Small intestine (tissue), 7 donors: Measurements from ENCODE around the gene PLK1. TPM values are rescaled to one million over a fixed set of nuclear protein-coding genes. Genes with fewer than 3 reads are reported as not detected.
A peak's percentile ranks its signal among the peaks of the same experiment; 100 is the strongest.

Experiments used
- DNase-seq, 2 donors: peaks; one replicate each; pipeline versions ENCODE4 v3.0.0 to v3.0.0-alpha.2; 2013
- FAIRE-seq: peaks from 2 replicates; lab custom pipeline; 2012; peaks lifted over from hg19 to GRCh38; lab: Jason Lieb, UNC
- H3K27ac ChIP-seq, 3 donors: one replicate each; pipeline ENCODE4 v1.5.1; 2013; ENCODE audit warnings: low read length in 2 of 3, mild to moderate bottlenecking in 2 of 3, control low read depth in 1 of 3, inconsistent platforms in 1 of 3, low read depth in 1 of 3, moderate library complexity in 1 of 3
- H3K27me3 ChIP-seq, 3 donors: one replicate each; pipeline ENCODE4 v1.6.1; 2013; ENCODE audit warnings: low read length in 3 of 3, inconsistent platforms in 1 of 3; ENCODE audit not compliant: control insufficient read depth in 3 of 3, insufficient read depth in 3 of 3
- H3K36me3 ChIP-seq, 3 donors: one replicate each; pipeline ENCODE4 v1.6.1; 2013; ENCODE audit warnings: low read length in 3 of 3, inconsistent platforms in 1 of 3, low read depth in 1 of 3, mild to moderate bottlenecking in 1 of 3, moderate library complexity in 1 of 3; ENCODE audit not compliant: control insufficient read depth in 3 of 3, insufficient read depth in 2 of 3
- H3K4me1 ChIP-seq, 3 donors: one replicate each; pipeline ENCODE4 v1.6.1; 2013; ENCODE audit warnings: low read length in 2 of 3, inconsistent platforms in 1 of 3, low read depth in 1 of 3, mild to moderate bottlenecking in 1 of 3, moderate library complexity in 1 of 3; ENCODE audit not compliant: control insufficient read depth in 3 of 3, insufficient read depth in 2 of 3
- H3K4me3 ChIP-seq, 3 donors: one replicate each; pipeline ENCODE4 v1.5.1; 2013; ENCODE audit warnings: low read length in 3 of 3, control low read depth in 1 of 3, inconsistent platforms in 1 of 3, low read depth in 1 of 3, mild to moderate bottlenecking in 1 of 3, moderate library complexity in 1 of 3
- H3K9me3 ChIP-seq, 2 donors: one replicate each; pipeline ENCODE4 v1.6.1; 2013; ENCODE audit warnings: low read depth in 1 of 2, low read length in 1 of 2; ENCODE audit not compliant: control insufficient read depth in 2 of 2, insufficient read depth in 1 of 2
- WGBS, 3 donors: extraction: QIAGEN DNeasy Blood & Tissue Kit; methylation state at CpG; one replicate each; pipeline ENCODE4 v1.1.7; 2013; 5-methylcytosine and 5-hydroxymethylcytosine counted together
- polyA plus RNA-seq, 4 donors: library from polyadenylated mRNA; stranded (reverse) in 3 of 4; unstranded in 1 of 4; fragments of 200-250 nt in 3 of 4; fragments of 120-200 nt in 1 of 4; gene quantifications; one replicate each; pipeline versions ENCODE4 v1.2.1 to v1.2.3, GENCODE V29; 2013
- donor health status: healthy with polysubstance abuse.
- donor health status: control.
- donor health status: control.
- donor health status: Bipolar disorder and iron deficiency.
- donor health status: healthy.

The PLK1 gene
- polyA plus RNA-seq, 4 donors = 1.9 to 48.2 (median 9.8) TPM

DNA sequence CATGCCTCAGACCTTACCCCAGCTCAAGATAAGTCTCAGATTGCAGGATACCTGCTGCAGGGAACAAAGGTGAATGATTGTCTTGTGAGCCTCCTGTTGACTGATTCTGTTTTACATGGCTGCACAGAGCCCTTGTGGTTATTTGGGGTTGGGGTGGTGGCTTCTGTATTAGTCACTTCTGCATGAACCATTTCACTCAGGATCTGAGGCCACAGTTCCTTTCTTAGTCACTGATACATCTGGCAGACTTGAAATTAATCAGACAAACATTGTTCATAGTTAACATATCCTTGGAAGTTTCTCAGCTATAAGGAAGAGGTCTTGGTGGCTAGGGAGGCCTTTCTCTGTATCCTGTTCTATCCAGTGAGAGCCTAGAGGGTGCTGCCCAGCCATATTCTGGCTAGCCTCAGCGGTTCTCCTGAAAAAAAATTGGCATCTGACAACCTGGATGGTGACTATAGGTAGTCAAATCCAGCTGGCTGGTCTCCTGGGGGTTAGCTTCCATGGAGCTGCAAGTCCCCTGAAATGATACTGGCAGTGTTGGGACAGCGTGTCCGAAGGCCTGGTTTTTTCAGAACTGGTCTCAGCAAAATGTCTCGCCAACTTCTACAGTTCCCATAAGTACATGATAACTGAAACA is 8.4 kb upstream of the PLK1 start:
- Histone ChIP-seq H3K4me1 (peaks cover 0 to 6% (median 0%) of the 10 kb centered on the region in 3 donors), H3K36me3 (peaks cover 17 to 29% (median 18%) of the 10 kb centered on the region in 3 donors), H3K4me3 (no peak overlapping the region), H3K9me3 (no peaks in the 10 kb centered on the region), H3K27ac (no peak overlapping the region), H3K27me3 (no peaks in the 10 kb centered on the region)
- DNase-seq (peak in 1 of 2 donors; percentile 16), FAIRE-seq (no peak)
- 88 to 93% (median 89%) methylated on average over 4 of the region's 4 CpGs for WGBS, 3 donors

DNA sequence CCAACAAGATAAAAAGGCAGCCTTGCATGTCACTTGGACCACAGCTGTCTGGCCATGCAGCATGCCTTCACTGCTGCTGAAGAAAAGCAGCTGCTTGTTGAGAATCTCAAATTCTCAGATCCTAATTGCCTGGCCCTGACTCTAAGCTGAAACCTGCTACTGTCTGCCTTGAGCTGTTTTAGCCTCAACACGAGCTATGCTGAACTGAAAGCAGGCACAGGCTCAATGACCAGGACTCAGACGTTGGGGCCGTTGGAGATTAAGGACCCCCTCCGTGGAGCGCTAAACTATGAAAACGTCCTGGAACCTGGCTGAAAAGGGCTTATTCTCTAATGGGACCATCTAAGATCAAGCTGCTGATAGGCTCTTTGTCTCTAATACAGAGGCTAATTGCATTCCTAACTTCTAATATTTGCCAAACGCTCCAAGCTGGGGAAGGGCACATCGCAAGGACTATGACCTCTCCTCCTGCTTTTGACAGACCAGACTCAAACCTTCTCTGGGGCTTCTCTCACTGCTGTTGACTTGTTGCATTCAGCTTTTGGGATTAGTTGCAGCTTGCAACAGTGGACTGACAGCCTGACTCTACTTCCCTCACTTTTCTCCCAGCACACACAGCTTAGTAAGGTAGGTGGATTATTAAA is 4.6 kb upstream of the PLK1 start:
- Histone ChIP-seq H3K4me3 (no peak overlapping the region), H3K27ac (no peak overlapping the region), H3K4me1 (peaks cover 0 to 18% (median 3%) of the 10 kb centered on the region in 3 donors), H3K9me3 (no peaks in the 10 kb centered on the region), H3K27me3 (no peaks in the 10 kb centered on the region), H3K36me3 (peaks cover 3 to 20% (median 5%) of the 10 kb centered on the region in 3 donors)
- FAIRE-seq (no peak), DNase-seq (no peak)
- 58 to 72% (median 67%) methylated on average over 8 of the region's 8 CpGs for WGBS, 3 donors

GRCh38 chr16:23676924-23677480 is 1.7 kb upstream of the PLK1 start:
- peak; percentile 85 to 88 for DNase-seq
- FAIRE-seq = no peak
- Histone ChIP-seq H3K36me3 (peaks cover 0 to 30% (median 3%) of the 10 kb centered on the region in 3 donors), H3K27me3 (no peaks in the 10 kb centered on the region), H3K9me3 (no peaks in the 10 kb centered on the region), H3K27ac (peak overlapping the region in 1 of 3 donors; percentile 32), H3K4me3 (no peak overlapping the region), H3K4me1 (peaks cover 0 to 12% (median 7%) of the 10 kb centered on the region in 3 donors)
- WGBS, 3 donors = 22 to 73% (median 41%) methylated on average over 2 of the region's 2 CpGs

DNA sequence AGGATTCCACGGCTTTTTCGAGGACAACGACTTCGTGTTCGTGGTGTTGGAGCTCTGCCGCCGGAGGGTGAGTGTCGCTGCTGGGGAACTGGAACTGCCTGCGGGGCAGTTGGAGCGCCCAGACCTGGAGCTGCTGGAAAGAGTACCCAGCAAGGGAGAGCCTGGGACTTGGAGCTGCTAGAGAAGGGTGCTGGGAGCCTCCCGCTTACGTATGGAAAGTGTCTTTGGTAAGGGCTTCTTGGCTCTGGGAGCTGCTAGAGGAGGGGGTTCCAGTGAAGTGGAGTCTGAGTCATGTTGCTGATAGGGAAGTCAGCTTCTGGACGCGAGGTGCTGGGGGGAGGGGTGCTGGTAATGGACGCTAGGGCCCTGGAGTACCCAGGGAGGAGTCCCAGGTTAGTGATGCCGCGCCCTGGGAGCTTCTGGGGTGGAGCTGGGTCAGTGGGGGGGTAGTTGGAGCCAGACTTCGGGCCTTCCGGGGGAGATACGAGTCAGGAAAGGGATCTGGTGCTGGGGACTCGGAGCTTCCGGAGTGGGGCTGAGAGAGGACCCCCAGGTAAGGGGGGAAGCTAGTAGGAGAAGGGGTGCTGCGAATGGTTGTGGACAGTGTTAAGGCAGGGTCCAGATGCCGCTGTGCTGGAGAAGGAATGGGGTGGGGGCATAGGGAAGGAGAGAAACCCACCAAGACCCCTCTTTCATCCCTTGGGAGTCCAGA is 741 bp downstream of the PLK1 start:
- H3K27me3 ChIP-seq = no peaks in the 10 kb centered on the region
- DNase-seq (peak; percentile 66), FAIRE-seq (no peak)
- H3K9me3 ChIP-seq = no peaks in the 10 kb centered on the region
- H3K4me3 ChIP-seq = peak overlapping the region; percentile 41 to 61 (median 56)
- peaks cover 0 to 12% (median 7%) of the 10 kb centered on the region in 3 donors for H3K4me1 ChIP-seq
- WGBS, 3 donors = 9 to 11% (median 10%) methylated on average over 24 of the region's 24 CpGs
- H3K27ac ChIP-seq = no peak overlapping the region
- peaks cover 0 to 40% (median 5%) of the 10 kb centered on the region in 3 donors for H3K36me3 ChIP-seq

GRCh38 chr16:23679986-23680336 is 1.3 kb downstream of the PLK1 start:
- H3K9me3 ChIP-seq = no peaks in the 10 kb centered on the region
- no peak overlapping the region for H3K27ac ChIP-seq
- WGBS, 3 donors = 36 to 51% (median 42%) methylated on average over 5 to 6 of the region's 6 CpGs
- peaks cover 0 to 12% (median 7%) of the 10 kb centered on the region in 3 donors for H3K4me1 ChIP-seq
- H3K36me3 ChIP-seq = peaks cover 0 to 40% (median 5%) of the 10 kb centered on the region in 3 donors
- DNase-seq (no peak), FAIRE-seq (no peak)
- no peaks in the 10 kb centered on the region for H3K27me3 ChIP-seq
- H3K4me3 ChIP-seq = peak overlapping the region in 1 of 3 donors; percentile 56

DNA sequence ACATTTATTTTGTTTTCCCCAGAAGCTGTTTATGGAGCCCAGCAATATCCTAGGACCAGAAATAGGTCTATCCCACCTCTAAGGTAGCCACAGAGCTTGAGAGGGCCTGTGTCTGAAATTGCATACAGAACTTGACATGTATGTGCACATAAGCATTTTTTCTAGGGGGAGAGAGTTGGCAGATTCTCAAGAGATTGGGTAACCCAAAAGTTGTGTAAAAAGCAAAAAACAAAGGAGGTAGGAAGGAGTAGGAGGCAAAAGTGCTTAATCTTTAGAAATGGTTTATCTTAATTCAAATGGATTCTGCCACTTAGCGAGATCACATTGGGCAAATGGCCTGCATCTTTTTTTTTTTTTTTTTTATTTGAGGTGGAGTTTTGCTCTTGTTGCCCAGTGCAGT is 3.5 kb downstream of the PLK1 start:
- 91 to 94% (median 93%) methylated on average over 1 of the region's 1 CpG for WGBS, 3 donors
- Histone ChIP-seq H3K27me3 (no peaks in the 10 kb centered on the region), H3K36me3 (peaks cover 0 to 46% (median 5%) of the 10 kb centered on the region in 3 donors), H3K4me1 (peaks cover 0 to 8% (median 4%) of the 10 kb centered on the region in 3 donors), H3K4me3 (no peak overlapping the region), H3K9me3 (no peaks in the 10 kb centered on the region), H3K27ac (no peak overlapping the region)
- no peak for DNase-seq
- FAIRE-seq = no peak

DNA sequence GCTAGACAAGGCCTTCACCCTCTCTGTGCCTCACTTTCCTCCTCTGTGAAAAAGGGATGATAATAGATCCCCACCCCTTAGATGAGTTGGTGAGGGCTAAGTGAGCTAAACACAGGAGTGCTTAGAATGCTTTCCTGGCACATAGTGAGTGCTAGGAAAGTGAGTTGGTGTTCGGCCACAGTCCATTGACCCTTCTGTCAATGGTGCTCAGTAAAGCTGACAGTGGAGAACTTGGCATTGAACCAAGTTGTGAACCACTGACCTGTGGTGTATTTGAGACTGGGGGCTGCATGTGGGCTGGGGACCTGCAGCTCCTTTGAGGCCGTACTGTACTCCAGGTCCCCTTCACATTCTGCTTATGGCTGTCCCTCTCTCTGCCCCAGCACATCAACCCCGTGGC is 4.8 kb downstream of the PLK1 start:
- no peak overlapping the region for H3K27ac ChIP-seq
- no peak for DNase-seq
- no peak for FAIRE-seq
- H3K4me3 ChIP-seq = no peak overlapping the region
- WGBS, 3 donors = 93 to 96% (median 94%) methylated on average over 3 of the region's 3 CpGs
- H3K27me3 ChIP-seq = no peaks in the 10 kb centered on the region
- peaks cover 0 to 58% (median 5%) of the 10 kb centered on the region in 3 donors for H3K36me3 ChIP-seq
- no peaks in the 10 kb centered on the region for H3K9me3 ChIP-seq
- peaks cover 0 to 4% (median 0%) of the 10 kb centered on the region in 3 donors for H3K4me1 ChIP-seq
